Left ventricle myocardium inferior (tissue), 1 donor: ENCODE data around the gene BET1. TPM values are rescaled to one million over a fixed set of nuclear protein-coding genes. Genes with fewer than 3 reads are reported as not detected.
"Not testable (repeated sequence)": the region's sequence is repeated elsewhere in the genome, so short reads cannot be mapped to it uniquely, and the experiment has no call there.

Experiments
- DNase-seq: peaks from one replicate; pipeline ENCODE4 v3.0.0-alpha.2; 2020
- H3K27ac ChIP-seq: fragments of 200-600 bp; replicated peaks from 2 replicates; pipeline ENCODE4 v1.8.0; 2021
- H3K27me3 ChIP-seq: fragments of 200-600 bp; 2 replicates; pipeline ENCODE4 v1.8.0; 2021; ENCODE audit warnings: low read depth
- H3K36me3 ChIP-seq: fragments of 200-600 bp; 2 replicates; pipeline ENCODE4 v1.8.0; 2021
- H3K4me1 ChIP-seq: fragments of 200-600 bp; 2 replicates; pipeline ENCODE4 v1.8.0; 2021
- H3K4me3 ChIP-seq: fragments of 200-600 bp; 2 replicates; pipeline ENCODE4 v1.8.0; 2021; ENCODE audit warnings: mild to moderate bottlenecking, moderate library complexity
- H3K9me3 ChIP-seq: fragments of 200-600 bp; replicated peaks from 2 replicates; pipeline ENCODE4 v1.8.0; 2021
- CTCF ChIP-seq: fragments of 200-600 bp; IDR thresholded peaks from 2 replicates; pipeline ENCODE4 v1.8.0; 2021; ENCODE audit warnings: antibody characterized with exemption, mild to moderate bottlenecking, borderline replicate concordance
- intact Hi-C: fragments of 100-400 bp; cut with micrococcal nuclease; formaldehyde crosslinking; loops from one replicate; pipeline ENCODE4 v1.11.0; 2022
- total RNA-seq: library from RNA; stranded (reverse); fragmentation: NEBNext Ultra II Directional; extraction: Animal tissue kit (Norgen Biotek cat#: 25700); gene quantifications from one replicate; pipeline ENCODE4 v1.2.1, GENCODE V29; 2021
- donor health status: DM: no; HTN: yes; CAD: no; lungs with severe emphysema.

The BET1 gene
- total RNA-seq, 1 donor from 2014 or later, result 14.5 TPM

GRCh38 chr7:94029976-94030375 lies 25.8 kb upstream of the BET1 start:
- intact Hi-C loops, result no loop called here
- Histone ChIP-seq H3K4me3 (no peak overlapping the region), H3K9me3 (no peaks in the 10 kb centered on the region), H3K36me3 (no peaks in the 10 kb centered on the region), H3K27ac (no peak overlapping the region), H3K27me3 (no peaks in the 10 kb centered on the region), H3K4me1 (no peaks in the 10 kb centered on the region)
- no peak for TF ChIP-seq CTCF
- no peak for DNase-seq

- no peaks in the 10 kb centered on the region for H3K36me3 ChIP-seq
- no peaks in the 10 kb centered on the region for H3K27me3 ChIP-seq
- DNase-seq, result no peak
- H3K4me1 ChIP-seq, result no peaks in the 10 kb centered on the region
- TF ChIP-seq CTCF, result no peak
- H3K9me3 ChIP-seq, result no peaks in the 10 kb centered on the region
- H3K27ac ChIP-seq, result no peak overlapping the region
- intact Hi-C loops, result no loop called here
- H3K4me3 ChIP-seq, result no peak overlapping the region
Measured at GRCh38 chr7:94028768-94029167, 24.6 kb upstream of the BET1 start.

GRCh38 chr7:94026619-94027018 lies 22.5 kb upstream of the BET1 start:
- H3K9me3 ChIP-seq, H3K27ac ChIP-seq, H3K4me1 ChIP-seq, H3K4me3 ChIP-seq, DNase-seq, H3K36me3 ChIP-seq, intact Hi-C loops, H3K27me3 ChIP-seq: not testable (repeated sequence)

GRCh38 chr7:94022550-94022949 lies 18.4 kb upstream of the BET1 start:
- H3K9me3 ChIP-seq, result no peaks in the 10 kb centered on the region
- no peak for DNase-seq
- no peak overlapping the region for H3K27ac ChIP-seq
- intact Hi-C loops, result no loop called here
- no peaks in the 10 kb centered on the region for H3K27me3 ChIP-seq
- H3K4me3 ChIP-seq, result no peak overlapping the region
- TF ChIP-seq CTCF, result no peak
- H3K36me3 ChIP-seq, result no peaks in the 10 kb centered on the region
- H3K4me1 ChIP-seq, result no peaks in the 10 kb centered on the region

- intact Hi-C loops, result no loop called here
- DNase-seq, result no peak
- no peaks in the 10 kb centered on the region for H3K36me3 ChIP-seq
- H3K27ac ChIP-seq, result no peak overlapping the region
- H3K4me3 ChIP-seq, result no peak overlapping the region
- no peaks in the 10 kb centered on the region for H3K4me1 ChIP-seq
- no peaks in the 10 kb centered on the region for H3K9me3 ChIP-seq
- TF ChIP-seq CTCF, result no peak
- no peaks in the 10 kb centered on the region for H3K27me3 ChIP-seq
Measured at GRCh38 chr7:94016786-94017185, 12.6 kb upstream of the BET1 start.

GRCh38 chr7:94015538-94015937 lies 11.4 kb upstream of the BET1 start:
- Histone ChIP-seq H3K9me3 (no peaks in the 10 kb centered on the region), H3K4me1 (no peaks in the 10 kb centered on the region), H3K27me3 (no peaks in the 10 kb centered on the region), H3K27ac (no peak overlapping the region), H3K4me3 (no peak overlapping the region), H3K36me3 (no peaks in the 10 kb centered on the region)
- DNase-seq, result no peak
- intact Hi-C loops, result no loop called here
- no peak for TF ChIP-seq CTCF
